Skin epidermis (tissue), 12 donors: ENCODE data around the gene EFHC1.

Experiments used
- H3K27ac ChIP-seq, 21 experiments: fragments of 200-600 bp; sonication (generic) in 11 of 21; one replicate each; pipeline ENCODE4 v1.5.0; 2020; ENCODE audit warnings: mild to moderate bottlenecking in 3 of 21, inconsistent platforms in 2 of 21, moderate library complexity in 2 of 21
- H3K4me3 ChIP-seq, 7 experiments: fragments of 200-600 bp; sonication (generic) in 2 of 7; one replicate each; pipeline ENCODE4 v1.5.0; 2020; ENCODE audit warnings: inconsistent platforms in 2 of 7, mild to moderate bottlenecking in 2 of 7, moderate library complexity in 1 of 7

Gene EFHC1

GRCh38 chr6:52497652-52498408, 77.7 kb downstream of the EFHC1 start:
- H3K27ac ChIP-seq, result peak overlapping the region in 2 of 21 experiments; percentile 55 to 62

GRCh38 chr6:52498538-52499017, 78.4 kb downstream of the EFHC1 start:
- Histone ChIP-seq H3K27ac (peak overlapping the region in 2 of 21 experiments; percentile 46 to 62), H3K4me3 (no peak overlapping the region)

More at GRCh38 chr6:52497652-52498408, 77.7 kb downstream of the EFHC1 start:
- H3K4me3 ChIP-seq, result no peak overlapping the region

- no peak overlapping the region for H3K4me3 ChIP-seq
- peak overlapping the region in 5 of 21 experiments; percentile 2 to 63 (median 46) for H3K27ac ChIP-seq
Measured at GRCh38 chr6:52499026-52499425, 78.9 kb downstream of the EFHC1 start.

- H3K4me3 ChIP-seq, result no peak overlapping the region
- peak overlapping the region in 4 of 21 experiments; percentile 2 to 63 (median 24) for H3K27ac ChIP-seq
Measured at GRCh38 chr6:52499681-52500236, 79.6 kb downstream of the EFHC1 start.

- Histone ChIP-seq H3K4me3 (no peak overlapping the region), H3K27ac (peak overlapping the region in 3 of 21 experiments; percentile 2 to 31 (median 17))
Measured at GRCh38 chr6:52500238-52501129, 80.3 kb downstream of the EFHC1 start.

GRCh38 chr6:52502306-52503029, 82.3 kb downstream of the EFHC1 start:
- peak overlapping the region in 2 of 21 experiments; percentile 70 to 72 for H3K27ac ChIP-seq
- no peak overlapping the region for H3K4me3 ChIP-seq

GRCh38 chr6:52503323-52503747, 83.2 kb downstream of the EFHC1 start:
- peak overlapping the region in 13 of 21 experiments; percentile 9 to 83 (median 70) for H3K27ac ChIP-seq
- H3K4me3 ChIP-seq, result no peak overlapping the region

GRCh38 chr6:52503851-52504781, 84.0 kb downstream of the EFHC1 start:
- Histone ChIP-seq H3K27ac (peak overlapping the region in 17 of 21 experiments; percentile 9 to 83 (median 62)), H3K4me3 (no peak overlapping the region)

GRCh38 chr6:52504782-52505136, 84.6 kb downstream of the EFHC1 start:
- peak overlapping the region in 16 of 21 experiments; percentile 8 to 83 (median 65) for H3K27ac ChIP-seq
- H3K4me3 ChIP-seq, result no peak overlapping the region

GRCh38 chr6:52505726-52506409, 85.7 kb downstream of the EFHC1 start:
- no peak overlapping the region for H3K4me3 ChIP-seq
- H3K27ac ChIP-seq, result peak overlapping the region in 3 of 21 experiments; percentile 70 to 83 (median 77)

- H3K4me3 ChIP-seq, result no peak overlapping the region
- no peak overlapping the region for H3K27ac ChIP-seq
Measured at GRCh38 chr6:52506476-52506875, 86.3 kb downstream of the EFHC1 start.

GRCh38 chr6:52507557-52508260, 87.6 kb downstream of the EFHC1 start:
- H3K27ac ChIP-seq, result peak overlapping the region in 2 of 21 experiments; percentile 8 to 15
- H3K4me3 ChIP-seq, result no peak overlapping the region

- peak overlapping the region in 3 of 21 experiments; percentile 8 to 67 (median 15) for H3K27ac ChIP-seq
- no peak overlapping the region for H3K4me3 ChIP-seq
Measured at GRCh38 chr6:52508261-52508739, 88.2 kb downstream of the EFHC1 start.

- Histone ChIP-seq H3K27ac (peak overlapping the region in 2 of 21 experiments; percentile 18 to 67), H3K4me3 (no peak overlapping the region)
Measured at GRCh38 chr6:52509281-52510212, 89.4 kb downstream of the EFHC1 start.

- Histone ChIP-seq H3K4me3 (no peak overlapping the region), H3K27ac (peak overlapping the region in 1 of 21 experiments; percentile 67)
Measured at GRCh38 chr6:52510213-52510562, 90.0 kb downstream of the EFHC1 start.

GRCh38 chr6:52511163-52511562, 91.0 kb downstream of the EFHC1 start:
- Histone ChIP-seq H3K4me3 (no peak overlapping the region), H3K27ac (peak overlapping the region in 10 of 21 experiments; percentile 39 to 88 (median 75))
